Spleen (tissue), 11 donors: ENCODE data around the gene ETV6. TPM values are rescaled to one million over a fixed set of nuclear protein-coding genes. Genes with fewer than 3 reads are reported as not detected.

Source experiments
- DNase-seq: peaks from one replicate; pipeline ENCODE4 v3.0.0-alpha.2; 2020
- H3K27ac ChIP-seq, 8 donors: fragments of 200-600 bp; sonication (generic) in 7 of 8; 1 replicate in 4 of 8; 2 replicates in 4 of 8; pipeline versions ENCODE4 v1.5.0 to v1.8.0; 2016 to 2021; ENCODE audit warnings: inconsistent platforms in 4 of 8, mild to moderate bottlenecking in 4 of 8, moderate library complexity in 1 of 8
- H3K27me3 ChIP-seq, 7 donors: fragments of 200-600 bp; sonication (generic) in 6 of 7; replicated peaks in 1 of 7; 1 replicate in 4 of 7; 2 replicates in 3 of 7; pipeline versions ENCODE4 v1.5.0 to v1.8.0; 2016 to 2021; ENCODE audit warnings: inconsistent platforms in 3 of 7, mild to moderate bottlenecking in 1 of 7
- H3K36me3 ChIP-seq, 6 donors: fragments of 200-600 bp; sonication (generic) in 5 of 6; 1 replicate in 4 of 6; 2 replicates in 2 of 6; pipeline versions ENCODE4 v1.5.0 to v1.8.0; 2016 to 2021; ENCODE audit warnings: inconsistent platforms in 2 of 6
- H3K4me1 ChIP-seq, 6 donors: fragments of 200-600 bp; sonication (generic) in 5 of 6; 1 replicate in 3 of 6; 2 replicates in 3 of 6; pipeline versions ENCODE4 v1.5.0 to v1.8.0; 2016 to 2021; ENCODE audit warnings: inconsistent platforms in 3 of 6
- H3K4me3 ChIP-seq, 8 donors: fragments of 200-600 bp; sonication (generic) in 7 of 8; 1 replicate in 4 of 8; 2 replicates in 4 of 8; pipeline versions ENCODE4 v1.5.0 to v1.8.0; 2016 to 2021; ENCODE audit warnings: inconsistent platforms in 4 of 8, mild to moderate bottlenecking in 4 of 8, moderate library complexity in 2 of 8
- H3K9me3 ChIP-seq, 8 donors: fragments of 200-600 bp; sonication (generic) in 7 of 8; 1 replicate in 4 of 8; 2 replicates in 4 of 8; pipeline versions ENCODE4 v1.5.0 to v1.8.0; 2016 to 2021; ENCODE audit warnings: inconsistent platforms in 4 of 8
- CTCF ChIP-seq, 11 experiments: fragments of 200-600 bp in 7 of 11; fragments of 450-650 bp in 4 of 11; sonication (generic) in 4 of 11; IDR thresholded peaks in 8 of 11; conservative IDR thresholded peaks in 3 of 11; 1 replicate in 7 of 11; 2 replicates in 4 of 11; pipeline versions ENCODE4 v1.4.0 to v1.8.0; 2016 to 2021; ENCODE audit warnings: antibody characterized with exemption in 11 of 11, inconsistent platforms in 4 of 11, mild to moderate bottlenecking in 1 of 11
- POLR2A ChIP-seq, 3 donors: fragments of 450-650 bp; IDR thresholded peaks; one replicate each; pipeline ENCODE4 v1.5.1; 2017; ENCODE audit warnings: antibody characterized with exemption in 3 of 3, mild to moderate bottlenecking in 1 of 3
- POLR2AphosphoS5 ChIP-seq, 3 donors: sonication (generic); formaldehyde crosslinking; IDR thresholded peaks; one replicate each; pipeline ENCODE4 v1.5.1; 2017; ENCODE audit warnings: antibody characterized with exemption in 3 of 3
- WGBS, 5 donors: extraction: QIAGEN DNeasy Blood & Tissue Kit in 3 of 5; methylation state at CpG; one replicate each; pipeline versions ENCODE4 v1.1.5 to v1.1.7; 2013 to 2018; 5-methylcytosine and 5-hydroxymethylcytosine counted together
- intact Hi-C: fragments of 100-400 bp; cut with DNase I; formaldehyde crosslinking; loops from one replicate; pipeline ENCODE4 v1.15.0; 2023; ENCODE audit warnings: low total_unique reads
- polyA plus RNA-seq, 3 donors: library from polyadenylated mRNA; stranded (reverse); fragments of 200-250 nt; gene quantifications; one replicate each; pipeline ENCODE4 v1.2.1, GENCODE V29; 2013
- total RNA-seq, 7 donors: library from RNA; depleted of rRNA in 3 of 7; stranded (reverse); fragments of >200 nt in 3 of 7; fragmentation: NEBNext Ultra II Directional in 4 of 7; extraction: Animal tissue kit (Norgen Biotek cat#: 25700) in 4 of 7; gene quantifications; one replicate each; pipeline versions ENCODE4 v1.1.0 to v1.2.1, GENCODE V29; 2016 to 2021
- donor health status: healthy with polysubstance abuse.
- donor health status: DM: no; HTN: no; CAD: no; lungs with moderate emphysema.
- donor health status: DM: no; HTN: no; CAD: no.
- donor health status: Bipolar disorder and iron deficiency.
- donor health status: healthy.
- donor health status: DM: no; HTN: no; CAD: no.
- donor health status: DM: yes; HTN: yes; CAD: no.

Gene ETV6
- total and polyA plus RNA-seq, 10 donors, result 7.2 to 116 (median 57.8) TPM

DNA sequence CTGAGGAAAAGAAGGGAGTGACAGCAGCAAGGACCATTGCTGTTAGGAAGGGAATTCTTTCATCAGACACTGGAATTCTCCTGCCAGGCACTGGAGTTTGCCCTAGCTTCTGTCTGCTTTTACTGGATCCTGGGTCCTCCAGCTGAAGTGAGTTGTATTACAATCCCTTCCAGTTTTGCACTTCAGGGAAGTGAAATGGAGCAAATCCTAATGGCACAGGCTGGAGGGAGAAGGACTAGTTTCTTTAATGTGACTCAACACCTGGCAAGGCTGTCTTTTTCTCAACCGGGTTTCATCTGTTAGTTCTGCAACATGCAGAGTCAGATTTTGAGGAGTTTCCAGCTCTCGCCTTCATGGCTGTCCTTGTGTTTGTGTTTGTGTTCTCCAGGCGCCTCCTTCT is 45.8 kb downstream of the ETV6 start:
- peaks cover 0 to 74% (median 38%) of the 10 kb centered on the region in 6 donors for H3K4me1 ChIP-seq
- no peak overlapping the region for H3K27ac ChIP-seq
- no peaks in the 10 kb centered on the region for H3K27me3 ChIP-seq
- WGBS, 5 donors, result 86 to 97% (median 91%) methylated on average over 3 of the region's 3 CpGs
- TF ChIP-seq POLR2AphosphoS5 (IDR thresholded peaks at IDR 0.05), result no peak
- TF ChIP-seq POLR2A (IDR thresholded peaks at IDR 0.05), result no peak
- TF ChIP-seq CTCF (IDR thresholded peaks at IDR 0.05 in 8 of 11, conservative IDR thresholded peaks at IDR 0.05 in 3 of 11), result no peak
- H3K4me3 ChIP-seq, result no peak overlapping the region
- intact Hi-C loops, result no loop called here
- no peaks in the 10 kb centered on the region for H3K36me3 ChIP-seq
- no peaks in the 10 kb centered on the region for H3K9me3 ChIP-seq
- no peak for DNase-seq

GRCh38 chr12:11696084-11696483 is 46.6 kb downstream of the ETV6 start:
- Histone ChIP-seq H3K4me1 (peaks cover 0 to 74% (median 44%) of the 10 kb centered on the region in 6 donors), H3K27ac (no peak overlapping the region), H3K4me3 (no peak overlapping the region), H3K27me3 (no peaks in the 10 kb centered on the region), H3K9me3 (no peaks in the 10 kb centered on the region), H3K36me3 (no peaks in the 10 kb centered on the region)
- DNase-seq, result no peak
- TF ChIP-seq POLR2AphosphoS5 (IDR thresholded peaks at IDR 0.05), result no peak
- TF ChIP-seq CTCF (IDR thresholded peaks at IDR 0.05 in 8 of 11, conservative IDR thresholded peaks at IDR 0.05 in 3 of 11), result no peak
- TF ChIP-seq POLR2A (IDR thresholded peaks at IDR 0.05), result no peak
- intact Hi-C loops, result no loop called here
- WGBS, 5 donors, result 91 to 95% (median 94%) methylated on average over 3 of the region's 3 CpGs

DNA sequence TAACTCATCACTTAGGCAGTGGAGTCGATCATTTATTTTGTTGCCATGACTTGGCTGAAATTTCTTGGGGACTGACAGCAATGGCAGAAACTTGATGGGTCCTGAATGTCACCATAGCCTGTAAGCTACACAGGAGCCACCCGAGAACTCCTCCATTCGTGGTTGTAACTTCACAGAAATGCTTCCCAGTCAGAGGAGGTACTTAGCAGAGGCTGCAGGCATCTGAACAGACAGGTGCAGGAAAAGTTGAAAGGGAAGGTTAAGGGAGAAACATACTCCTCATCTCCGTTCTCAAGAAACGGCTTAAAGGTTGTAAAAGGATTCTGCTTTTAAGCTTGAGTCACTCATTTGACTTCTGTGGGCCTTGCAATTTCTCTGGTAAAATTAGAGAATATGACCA is 47.7 kb downstream of the ETV6 start:
- Histone ChIP-seq H3K4me1 (peaks cover 0 to 81% (median 45%) of the 10 kb centered on the region in 6 donors), H3K4me3 (no peak overlapping the region), H3K27ac (no peak overlapping the region), H3K9me3 (no peaks in the 10 kb centered on the region), H3K36me3 (no peaks in the 10 kb centered on the region), H3K27me3 (no peaks in the 10 kb centered on the region)
- intact Hi-C loops, result no loop called here
- TF ChIP-seq POLR2AphosphoS5 (IDR thresholded peaks at IDR 0.05) (no peak), POLR2A (IDR thresholded peaks at IDR 0.05) (no peak), CTCF (IDR thresholded peaks at IDR 0.05 in 8 of 11, conservative IDR thresholded peaks at IDR 0.05 in 3 of 11) (no peak)
- DNase-seq, result no peak
- WGBS, 5 donors, result 91 to 96% (median 95%) methylated on average over 5 of the region's 5 CpGs

DNA sequence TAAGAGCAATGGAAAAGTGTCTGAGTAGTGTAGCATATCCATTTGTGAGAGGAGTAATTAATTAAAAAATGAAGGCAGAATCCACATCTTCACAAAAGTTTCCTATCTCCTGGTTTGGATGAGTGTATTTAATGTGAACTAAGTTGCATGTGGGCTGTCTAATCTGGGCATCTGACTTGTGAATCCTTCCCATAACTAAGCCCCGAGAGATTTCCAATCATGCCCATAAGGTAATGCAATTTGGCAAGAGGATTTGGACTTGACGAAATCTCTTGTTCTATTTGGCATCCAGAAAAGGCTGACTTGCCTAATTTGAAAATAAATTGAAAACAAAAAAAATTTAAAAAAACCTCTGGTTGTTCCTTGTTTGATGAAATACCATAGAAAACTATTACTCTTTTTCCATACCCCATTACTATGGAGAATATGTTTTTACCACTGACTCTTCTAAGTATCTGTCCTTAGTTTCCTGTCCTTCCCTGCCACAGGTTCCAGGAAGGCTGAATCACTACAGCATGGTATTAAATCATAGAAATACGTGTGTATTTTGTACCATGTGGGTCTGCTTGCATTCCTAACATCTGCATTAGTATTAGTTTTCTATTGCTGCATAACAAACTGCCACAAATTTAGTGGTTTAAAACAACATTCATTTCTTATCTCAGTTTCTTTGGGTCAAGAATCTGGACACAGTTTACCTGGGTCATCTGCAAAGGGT is 48.4 kb downstream of the ETV6 start:
- DNase-seq, result no peak
- Histone ChIP-seq H3K4me3 (no peak overlapping the region), H3K4me1 (peaks cover 0 to 78% (median 42%) of the 10 kb centered on the region in 6 donors), H3K36me3 (no peaks in the 10 kb centered on the region), H3K27ac (peak overlapping the region in 2 of 8 donors; percentile 6 to 21), H3K9me3 (no peaks in the 10 kb centered on the region), H3K27me3 (no peaks in the 10 kb centered on the region)
- TF ChIP-seq POLR2A (IDR thresholded peaks at IDR 0.05) (no peak), CTCF (IDR thresholded peaks at IDR 0.05 in 8 of 11, conservative IDR thresholded peaks at IDR 0.05 in 3 of 11) (no peak), POLR2AphosphoS5 (IDR thresholded peaks at IDR 0.05) (no peak)
- intact Hi-C loops, result no loop called here
- 54 to 84% (median 78%) methylated on average over 3 of the region's 3 CpGs for WGBS, 5 donors
